Mesendoderm (in vitro differentiated cells): ENCODE measurements around the gene ACBD6.

Experiments used
- DNase-seq: peaks from one replicate; pipeline ENCODE4 v3.0.0; 2013
- H2AK5ac ChIP-seq: 2 replicates; pipeline ENCODE4 v1.6.1; 2013; ENCODE audit warnings: low read length, inconsistent platforms
- H2BK120ac ChIP-seq: 2 replicates; pipeline ENCODE4 v1.6.1; 2013; ENCODE audit warnings: low read depth, mild to moderate bottlenecking, low read length, moderate library complexity, mixed read lengths
- H2BK15ac ChIP-seq: replicated peaks from 2 replicates; pipeline ENCODE4 v1.6.1; 2013; ENCODE audit warnings: low read depth, mild to moderate bottlenecking, moderate library complexity
- H2BK5ac ChIP-seq: 2 replicates; pipeline ENCODE4 v1.6.1; 2013; ENCODE audit warnings: low read length, inconsistent platforms
- H3K18ac ChIP-seq: 2 replicates; pipeline ENCODE4 v1.6.1; 2013; ENCODE audit warnings: mild to moderate bottlenecking, low read length, mixed read lengths
- H3K23ac ChIP-seq: one replicate; pipeline ENCODE4 v1.6.1; 2013; ENCODE audit warnings: low read length
- H3K27ac ChIP-seq: 2 replicates; pipeline ENCODE4 v1.5.1; 2013; ENCODE audit warnings: low read depth, mild to moderate bottlenecking, inconsistent platforms, low read length, moderate library complexity
- H3K27me3 ChIP-seq: 2 replicates; pipeline ENCODE4 v1.6.1; 2013; ENCODE audit warnings: low read length, control low read depth, mild to moderate bottlenecking, inconsistent platforms; ENCODE audit not compliant: insufficient read depth, poor library complexity
- H3K36me3 ChIP-seq: 2 replicates; pipeline ENCODE4 v1.6.1; 2013; ENCODE audit warnings: low read length, inconsistent platforms; ENCODE audit not compliant: control insufficient read depth, insufficient read depth
- H3K4ac ChIP-seq: one replicate; pipeline ENCODE4 v1.6.1; 2013; ENCODE audit warnings: low read depth, mild to moderate bottlenecking, low read length, moderate library complexity
- H3K4me1 ChIP-seq: 2 replicates; pipeline ENCODE4 v1.6.1; 2013; ENCODE audit warnings: low read depth, low read length, inconsistent platforms; ENCODE audit not compliant: control insufficient read depth
- H3K4me2 ChIP-seq: 2 replicates; pipeline ENCODE4 v1.6.1; 2013; ENCODE audit warnings: low read length
- H3K4me3 ChIP-seq: 2 replicates; pipeline ENCODE4 v1.5.1; 2013; ENCODE audit warnings: mild to moderate bottlenecking, low read length
- H3K56ac ChIP-seq: one replicate; pipeline ENCODE4 v1.6.1; 2013; ENCODE audit warnings: low read length
- H3K79me1 ChIP-seq: 2 replicates; pipeline ENCODE4 v1.6.1; 2013; ENCODE audit warnings: low read length, inconsistent platforms
- H3K79me2 ChIP-seq: 2 replicates; pipeline ENCODE4 v1.6.1; 2013; ENCODE audit warnings: mild to moderate bottlenecking, low read length; ENCODE audit not compliant: control insufficient read depth, insufficient read depth
- H3K9ac ChIP-seq: 2 replicates; pipeline ENCODE4 v1.6.1; 2013; ENCODE audit warnings: low read length, inconsistent platforms
- H4K5ac ChIP-seq: one replicate; pipeline ENCODE4 v1.6.1; 2013; ENCODE audit warnings: low read length
- H4K8ac ChIP-seq: one replicate; pipeline ENCODE4 v1.6.1; 2013; ENCODE audit warnings: low read depth, mild to moderate bottlenecking, control low read depth, low read length, moderate library complexity
- WGBS: extraction: QIAGEN DNeasy Blood & Tissue Kit; methylation state at CpG from one replicate; pipeline ENCODE4 v1.1.7; 2013; ENCODE audit warnings: low lambda C conversion rate, missing lambda C conversion rate; ENCODE audit not compliant: insufficient coverage; ENCODE audit errors: extremely low coverage; 5-methylcytosine and 5-hydroxymethylcytosine counted together

ACBD6 gene

GRCh38 chr1:180249725-180250498 is 252.5 kb downstream of the ACBD6 start:
- H3K4me3 ChIP-seq: no peak overlapping the region
- H2BK5ac ChIP-seq: no peak overlapping the region
- H3K23ac ChIP-seq: peak overlapping the region; percentile 83
- H3K27me3 ChIP-seq: no peaks in the 10 kb centered on the region
- H3K18ac ChIP-seq: no peak overlapping the region
- H4K5ac ChIP-seq: no peak overlapping the region
- no peak overlapping the region for H3K27ac ChIP-seq
- H3K4me1 ChIP-seq: no peaks in the 10 kb centered on the region
- H3K4me2 ChIP-seq: no peak overlapping the region
- no peak overlapping the region for H3K4ac ChIP-seq
- H3K9ac ChIP-seq: no peak overlapping the region
- H2BK15ac ChIP-seq: no peak overlapping the region
- H3K79me2 ChIP-seq: no peaks in the 10 kb centered on the region
- DNase-seq: no peak
- H3K36me3 ChIP-seq: no peaks in the 10 kb centered on the region
- H2BK120ac ChIP-seq: no peak overlapping the region
- no peak overlapping the region for H3K56ac ChIP-seq
- no peaks in the 10 kb centered on the region for H3K79me1 ChIP-seq
- H4K8ac ChIP-seq: no peak overlapping the region
- WGBS: 100% methylated on average over 2 of the region's 13 CpGs
- peak overlapping the region; percentile 10 for H2AK5ac ChIP-seq

- Histone ChIP-seq H3K23ac (no peak overlapping the region), H3K79me2 (no peaks in the 10 kb centered on the region), H2BK5ac (no peak overlapping the region), H3K36me3 (no peaks in the 10 kb centered on the region), H3K79me1 (no peaks in the 10 kb centered on the region), H2BK120ac (no peak overlapping the region), H2BK15ac (no peak overlapping the region), H3K27ac (no peak overlapping the region), H3K56ac (no peak overlapping the region), H2AK5ac (no peak overlapping the region), H4K8ac (no peak overlapping the region), H3K4ac (no peak overlapping the region), H3K9ac (no peak overlapping the region), H3K27me3 (no peaks in the 10 kb centered on the region), H3K4me1 (no peaks in the 10 kb centered on the region), H4K5ac (no peak overlapping the region), H3K4me3 (no peak overlapping the region), H3K18ac (no peak overlapping the region), H3K4me2 (no peak overlapping the region)
- no CpG with 5 or more reads among the region's 11 CpGs for WGBS
- peak; percentile 73 for DNase-seq
These were observed 253.4 kb downstream of the ACBD6 start for GRCh38 chr1:180248731-180249681.

- Histone ChIP-seq H2BK15ac (no peak overlapping the region), H3K4me2 (no peak overlapping the region), H3K18ac (no peak overlapping the region), H3K56ac (no peak overlapping the region), H3K27ac (no peak overlapping the region), H3K27me3 (no peaks in the 10 kb centered on the region), H3K36me3 (no peaks in the 10 kb centered on the region), H3K79me1 (no peaks in the 10 kb centered on the region), H3K23ac (no peak overlapping the region), H3K4me3 (no peak overlapping the region), H3K79me2 (no peaks in the 10 kb centered on the region), H3K4ac (no peak overlapping the region), H4K5ac (no peak overlapping the region), H3K9ac (no peak overlapping the region), H2BK120ac (no peak overlapping the region), H3K4me1 (no peaks in the 10 kb centered on the region), H2AK5ac (no peak overlapping the region), H2BK5ac (no peak overlapping the region), H4K8ac (no peak overlapping the region)
- no CpG with 5 or more reads among the region's 7 CpGs for WGBS
- no peak for DNase-seq
These were observed 254.2 kb downstream of the ACBD6 start for GRCh38 chr1:180248176-180248575.

GRCh38 chr1:180247580-180247979 is 254.8 kb downstream of the ACBD6 start:
- Histone ChIP-seq H3K79me2 (no peaks in the 10 kb centered on the region), H4K8ac (no peak overlapping the region), H3K4me1 (no peaks in the 10 kb centered on the region), H3K18ac (no peak overlapping the region), H3K23ac (peak overlapping the region; percentile 74), H2BK120ac (no peak overlapping the region), H3K4ac (no peak overlapping the region), H4K5ac (no peak overlapping the region), H3K56ac (no peak overlapping the region), H3K4me2 (no peak overlapping the region), H3K4me3 (no peak overlapping the region), H2AK5ac (no peak overlapping the region), H3K27ac (no peak overlapping the region), H3K79me1 (no peaks in the 10 kb centered on the region), H2BK15ac (no peak overlapping the region), H3K9ac (no peak overlapping the region), H3K36me3 (no peaks in the 10 kb centered on the region), H2BK5ac (no peak overlapping the region), H3K27me3 (no peaks in the 10 kb centered on the region)
- DNase-seq: no peak
- WGBS: no CpG with 5 or more reads among the region's 4 CpGs

GRCh38 chr1:180247061-180247460 is 255.3 kb downstream of the ACBD6 start:
- no peak overlapping the region for H3K4me2 ChIP-seq
- H3K79me2 ChIP-seq: no peaks in the 10 kb centered on the region
- no peak for DNase-seq
- no peak overlapping the region for H2BK120ac ChIP-seq
- no peak overlapping the region for H3K9ac ChIP-seq
- H2BK15ac ChIP-seq: no peak overlapping the region
- no peak overlapping the region for H3K4me3 ChIP-seq
- no peak overlapping the region for H4K5ac ChIP-seq
- H3K4ac ChIP-seq: no peak overlapping the region
- no peaks in the 10 kb centered on the region for H3K4me1 ChIP-seq
- no peaks in the 10 kb centered on the region for H3K79me1 ChIP-seq
- no peak overlapping the region for H2AK5ac ChIP-seq
- no peak overlapping the region for H3K18ac ChIP-seq
- H3K36me3 ChIP-seq: no peaks in the 10 kb centered on the region
- H3K27me3 ChIP-seq: no peaks in the 10 kb centered on the region
- no peak overlapping the region for H3K56ac ChIP-seq
- H4K8ac ChIP-seq: no peak overlapping the region
- H3K27ac ChIP-seq: no peak overlapping the region
- no peak overlapping the region for H2BK5ac ChIP-seq
- no peak overlapping the region for H3K23ac ChIP-seq
- WGBS: no CpG with 5 or more reads among the region's 3 CpGs
